Stimulated activated CD4-positive, alpha-beta T cell treated with anti-CD3 and anti-CD28 coated beads, TNF-alpha, amount 100 ng/mL, for 4 hours (primary cell): Measurements from ENCODE around the gene STARD3.

ENCODE experiments used
- DNase-seq, 3 experiments: peaks; one replicate each; pipeline ENCODE4 v3.0.0-alpha.2; 2020; ENCODE audit warnings: low read depth in 3 of 3

STARD3 gene

GRCh38 chr17:39638317-39638716 is 1.4 kb downstream of the STARD3 start:
- DNase-seq, result no peak

- no peak for DNase-seq
Measured at GRCh38 chr17:39639043-39639442, 2.1 kb downstream of the STARD3 start.

DNA sequence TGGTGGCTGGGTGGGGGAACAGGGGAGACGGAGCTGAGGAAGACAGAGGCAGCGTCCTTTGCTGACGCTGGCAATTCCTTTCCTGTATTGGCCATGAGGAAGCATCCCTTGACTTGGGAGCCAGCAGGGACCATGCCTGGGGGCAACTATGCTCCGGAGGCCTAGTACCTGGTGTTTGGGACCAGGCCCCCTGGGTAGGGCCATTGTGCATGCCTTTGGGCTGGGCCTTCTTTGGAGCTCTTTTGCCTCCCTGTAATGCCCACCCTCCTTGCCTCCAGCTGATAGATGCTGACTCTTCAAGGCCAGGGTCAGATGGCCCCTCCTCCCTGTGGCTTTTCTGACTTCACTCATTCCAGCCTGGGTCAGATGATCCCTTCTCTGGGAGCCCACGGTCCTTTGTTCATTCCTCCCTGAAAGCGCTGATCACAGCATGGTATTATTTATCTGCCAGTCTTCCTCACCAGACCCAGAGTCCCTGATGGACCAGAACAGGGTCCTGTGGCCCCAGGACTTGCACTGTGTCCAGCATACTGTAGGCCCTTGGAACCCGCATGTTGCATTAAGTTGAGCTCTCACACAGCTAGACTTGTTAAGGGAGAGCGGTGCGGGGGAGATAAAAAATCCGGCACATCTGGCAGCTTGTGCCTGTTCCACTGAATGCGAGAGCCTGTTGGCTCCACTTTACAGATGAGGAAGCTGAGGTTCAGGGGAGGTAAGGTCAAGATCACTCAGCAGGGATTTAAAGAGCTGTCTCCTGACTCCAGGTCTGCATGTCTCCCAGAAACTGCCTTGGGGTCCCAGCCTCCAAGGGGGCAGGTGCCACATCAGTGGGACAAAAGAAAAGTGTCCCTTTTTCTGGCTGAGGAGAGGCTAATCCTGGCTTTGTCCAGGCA is 2.9 kb downstream of the STARD3 start:
- no peak for DNase-seq

DNA sequence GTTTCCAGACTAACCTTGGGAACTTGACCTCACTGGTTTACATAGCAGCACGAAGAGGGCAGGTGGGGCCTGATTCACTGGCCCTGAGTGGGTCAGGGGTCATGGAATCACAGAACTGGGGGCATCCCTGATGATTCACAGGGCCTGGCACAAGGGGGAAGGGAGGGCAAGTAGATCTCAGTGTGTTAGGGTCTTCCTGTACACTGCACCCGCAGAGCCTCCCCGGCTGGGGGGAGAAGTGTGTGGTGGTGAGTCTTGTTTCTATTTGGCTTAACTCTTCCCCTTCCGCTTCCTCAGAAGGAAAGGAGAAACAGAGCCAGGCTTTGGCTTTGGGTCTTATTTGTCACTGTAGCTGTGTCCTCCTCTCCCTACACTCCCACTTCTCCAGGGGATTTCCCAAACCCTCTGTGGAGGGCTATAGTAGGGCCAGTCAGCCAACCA is 3.7 kb downstream of the STARD3 start:
- DNase-seq, result no peak

DNA sequence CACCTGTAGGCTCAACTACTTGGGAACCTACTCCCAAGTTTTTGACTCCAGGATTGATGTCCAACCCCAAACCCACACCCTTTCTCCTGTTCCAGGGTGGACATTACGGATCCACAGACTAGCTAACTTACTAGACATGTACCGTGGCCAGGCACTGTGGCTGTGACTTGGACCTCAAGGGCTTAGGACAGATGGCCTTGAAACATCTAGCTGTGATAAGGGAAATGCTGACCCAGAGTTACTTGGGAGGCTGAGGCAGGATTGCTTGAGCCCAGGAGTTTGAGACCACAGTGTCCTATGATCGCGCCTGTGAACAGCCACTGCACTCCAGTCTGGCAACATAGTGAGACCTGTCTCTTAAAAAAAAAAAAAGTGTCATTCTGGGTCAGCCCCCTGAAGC is 4.2 kb downstream of the STARD3 start:
- no peak for DNase-seq

DNA sequence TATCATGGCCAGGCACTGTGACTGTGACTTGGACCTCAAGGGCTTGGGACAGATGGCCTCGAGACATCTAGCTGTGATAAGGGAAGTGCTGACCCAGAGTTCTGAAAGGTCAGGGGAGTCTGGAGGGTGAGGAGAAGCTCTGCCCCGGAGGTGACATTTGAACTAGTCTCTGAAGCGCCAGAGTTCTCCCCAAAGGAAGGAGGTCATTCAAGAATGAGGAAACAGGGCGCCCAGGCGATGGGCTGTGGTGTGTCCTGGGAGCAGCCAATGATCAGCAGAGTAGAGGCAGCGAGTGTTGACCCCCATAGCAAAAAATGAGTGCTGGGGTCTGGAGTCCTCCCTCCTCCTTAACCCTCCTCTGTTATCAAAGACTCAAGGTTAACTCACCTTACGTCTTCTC is 4.9 kb downstream of the STARD3 start:
- no peak for DNase-seq

GRCh38 chr17:39642291-39643074 is 5.5 kb downstream of the STARD3 start:
- DNase-seq, result no peak

- no peak for DNase-seq
Measured at GRCh38 chr17:39643271-39643670, 6.3 kb downstream of the STARD3 start.

DNA sequence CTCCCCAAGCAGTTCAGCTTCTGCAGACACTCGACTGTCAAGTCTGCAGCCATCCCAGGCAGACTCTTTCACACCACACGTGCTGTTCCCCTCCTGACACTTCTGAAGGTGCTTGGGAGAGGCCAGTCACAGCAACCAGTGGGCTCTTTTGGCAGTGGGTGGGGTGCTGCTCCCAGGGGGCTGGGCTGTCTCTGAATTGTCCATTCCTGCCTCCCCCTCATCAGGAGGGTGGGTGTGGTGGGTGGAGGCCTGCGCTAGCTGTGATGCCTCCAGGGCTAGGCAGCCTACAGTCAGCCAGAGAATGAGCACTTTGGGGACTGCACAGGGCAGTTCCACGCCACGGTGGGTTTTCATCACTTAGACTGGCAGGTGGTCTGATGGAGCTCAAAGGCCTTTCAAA is 10.3 kb downstream of the STARD3 start:
- DNase-seq, result no peak

- no peak for DNase-seq
Measured at GRCh38 chr17:39648616-39649366, 11.8 kb downstream of the STARD3 start.

GRCh38 chr17:39650121-39650579 is 13.2 kb downstream of the STARD3 start:
- no peak for DNase-seq

GRCh38 chr17:39651923-39652586 is 15.1 kb downstream of the STARD3 start:
- no peak for DNase-seq

DNA sequence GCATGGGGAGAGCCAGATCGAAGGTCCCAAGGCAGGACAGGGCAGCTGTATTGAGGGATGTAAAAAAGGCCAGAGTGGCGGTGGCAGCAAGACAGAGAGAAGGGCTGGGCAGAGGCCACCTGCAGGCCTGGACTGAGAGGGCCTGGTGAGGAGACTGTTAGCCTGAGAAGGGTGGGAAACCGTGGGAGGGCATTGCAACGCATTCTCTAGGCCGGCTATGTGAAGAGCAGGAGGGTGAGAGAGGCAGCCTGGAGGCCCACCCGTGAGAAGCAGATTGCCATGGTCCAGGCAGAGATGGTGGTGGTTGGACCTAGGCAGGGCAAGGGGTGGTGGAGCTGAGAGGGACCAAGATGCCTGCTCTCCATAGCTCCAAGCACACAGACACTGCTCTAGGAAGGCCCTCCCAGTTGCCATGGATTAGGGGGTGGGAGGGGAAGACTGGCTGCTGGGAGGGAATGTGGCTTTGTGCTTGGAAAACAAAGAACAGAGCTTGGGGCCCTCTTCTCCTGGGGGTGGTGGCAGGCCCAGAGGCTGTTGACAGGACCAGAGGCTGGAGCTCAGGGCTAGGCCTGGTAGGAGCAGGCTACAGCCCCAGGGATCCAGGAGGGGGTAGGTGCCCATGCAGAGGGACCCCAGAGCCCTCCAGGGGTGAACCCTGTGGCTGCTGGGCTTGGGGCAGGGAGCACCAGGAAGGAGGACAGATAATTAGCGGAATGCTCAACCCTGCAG is 15.8 kb downstream of the STARD3 start:
- DNase-seq, result no peak

DNA sequence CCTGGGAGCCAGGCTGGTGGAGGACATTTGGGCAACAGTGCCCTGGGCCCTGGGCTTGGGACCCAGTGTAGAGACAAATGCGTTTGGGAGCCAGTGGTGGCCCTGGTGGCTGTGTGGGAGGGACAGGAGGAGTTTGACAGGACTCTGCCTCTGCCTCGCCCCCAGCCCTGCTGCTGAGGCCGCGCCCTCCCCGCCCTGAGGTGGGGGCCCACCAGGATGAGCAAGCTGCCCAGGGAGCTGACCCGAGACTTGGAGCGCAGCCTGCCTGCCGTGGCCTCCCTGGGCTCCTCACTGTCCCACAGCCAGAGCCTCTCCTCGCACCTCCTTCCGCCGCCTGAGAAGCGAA is 16.3 kb downstream of the STARD3 start:
- DNase-seq, result no peak

- peak; percentile 51 to 67 (median 66) for DNase-seq
Measured at GRCh38 chr17:39653662-39654331, 16.9 kb downstream of the STARD3 start.

GRCh38 chr17:39655105-39655504 is 18.2 kb downstream of the STARD3 start:
- no peak for DNase-seq

- no peak for DNase-seq
Measured at GRCh38 chr17:39658346-39658745, 21.4 kb downstream of the STARD3 start.

DNA sequence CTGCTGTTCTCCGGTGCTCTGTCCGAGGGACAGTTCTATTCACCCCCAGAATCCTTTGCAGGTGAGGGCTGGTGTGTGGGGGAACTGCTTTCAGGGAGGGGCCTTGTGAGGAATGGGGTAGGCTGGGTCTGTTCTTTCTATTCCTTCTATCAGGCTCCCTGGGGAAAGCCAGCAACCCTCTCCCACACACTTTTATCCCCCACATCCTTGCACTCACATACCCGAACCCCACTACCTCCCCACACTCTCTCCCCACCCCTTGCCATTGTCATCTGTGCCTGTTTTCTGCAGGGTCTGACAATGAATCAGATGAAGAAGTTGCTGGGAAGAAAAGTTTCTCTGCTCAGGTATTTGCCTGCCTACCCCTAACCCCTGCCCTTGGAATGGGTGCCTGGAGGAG is 21.8 kb downstream of the STARD3 start:
- DNase-seq, result no peak

DNA sequence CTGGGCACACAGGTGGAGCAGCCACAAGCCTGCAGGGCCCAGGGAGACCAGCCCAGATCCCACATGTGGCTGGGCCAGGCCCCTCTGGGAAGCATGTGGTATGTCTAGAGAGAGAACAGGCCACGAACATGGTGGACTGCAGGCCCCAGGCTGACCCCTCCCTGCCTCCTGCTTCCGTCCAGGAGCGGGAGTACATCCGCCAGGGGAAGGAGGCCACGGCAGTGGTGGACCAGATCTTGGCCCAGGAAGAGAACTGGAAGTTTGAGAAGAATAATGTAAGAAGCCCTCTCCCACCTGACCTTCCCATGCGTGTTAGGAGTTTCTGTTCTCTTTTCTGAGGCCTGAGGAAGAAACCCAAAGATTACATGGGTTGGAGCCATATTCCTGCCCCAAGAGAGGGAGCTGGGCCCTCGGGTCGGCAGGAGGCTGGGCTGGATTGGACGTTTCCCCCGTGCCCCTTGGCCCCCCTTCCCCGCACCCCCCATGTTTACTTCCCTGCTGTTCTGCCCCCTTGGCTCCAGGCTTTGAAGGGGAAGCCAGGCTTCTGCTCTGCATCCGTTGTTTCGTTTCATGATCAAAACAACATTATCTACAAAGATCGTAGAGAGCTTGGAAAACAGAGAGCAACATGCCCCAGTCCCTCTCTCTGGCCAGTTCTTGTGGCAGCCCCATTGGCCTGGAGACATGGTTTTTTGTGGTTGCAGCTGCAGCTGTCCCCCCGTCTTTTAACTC is 22.5 kb downstream of the STARD3 start:
- no peak for DNase-seq

DNA sequence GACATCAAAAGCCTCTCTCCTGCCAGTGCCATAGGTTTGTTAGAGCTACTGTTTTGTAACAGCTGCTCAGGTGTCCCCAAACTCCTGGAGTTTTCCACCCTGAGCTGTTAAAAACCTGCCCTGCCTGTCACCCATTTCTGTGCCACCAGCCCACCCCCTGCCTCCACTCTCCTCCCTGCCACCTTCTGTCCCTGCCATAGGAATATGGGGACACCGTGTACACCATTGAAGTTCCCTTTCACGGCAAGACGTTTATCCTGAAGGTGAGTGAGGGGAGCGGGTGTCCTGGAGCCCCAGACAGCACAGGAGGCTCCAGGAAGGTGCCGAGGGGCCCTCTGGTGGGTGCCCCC is 23.0 kb downstream of the STARD3 start:
- DNase-seq, result no peak
